HepG2 (cell line): ENCODE measurements around the gene ENO2. TPM values are rescaled to one million over a fixed set of nuclear protein-coding genes. Genes with fewer than 3 reads are reported as not detected.

Experiments
- AHDC1 ChIP-seq: sonication (generic); formaldehyde crosslinking; IDR thresholded peaks from 2 replicates; pipeline ENCODE4 v1.5.1; 2020; ENCODE audit warnings: mild to moderate bottlenecking, missing genetic modification reagents, borderline replicate concordance
- AKNA ChIP-seq: sonication (generic); formaldehyde crosslinking; IDR thresholded peaks from 2 replicates; pipeline ENCODE4 v1.4.0; 2020; ENCODE audit warnings: missing genetic modification reagents, borderline replicate concordance
- BATF2 ChIP-seq: sonication (generic); formaldehyde crosslinking; IDR thresholded peaks from 2 replicates; pipeline ENCODE4 v1.8.0; 2022; ENCODE audit warnings: mild to moderate bottlenecking, missing genetic modification reagents, moderate library complexity
- EED ChIP-seq: sonication (generic); formaldehyde crosslinking; IDR thresholded peaks from 2 replicates; pipeline ENCODE4 v1.5.0; 2020; ENCODE audit warnings: mild to moderate bottlenecking, missing genetic modification reagents
- U2AF1 ChIP-seq: fragments of 200-400 bp; formaldehyde crosslinking; optimal IDR thresholded peaks from 2 replicates; pipeline ENCODE3; 2017; ENCODE audit warnings: mild to moderate bottlenecking, low read depth, low read length
- ZFAT ChIP-seq: sonication (generic); formaldehyde crosslinking; conservative IDR thresholded peaks from 2 replicates; pipeline ENCODE4 v1.8.1; 2023; ENCODE audit warnings: missing genetic modification reagents, inconsistent platforms
- ZNF326 ChIP-seq: sonication (generic); formaldehyde crosslinking; IDR thresholded peaks from 2 replicates; pipeline ENCODE4 v1.4.0; 2020; ENCODE audit warnings: missing genetic modification reagents, borderline replicate concordance
- ZNF670 ChIP-seq: sonication (generic); formaldehyde crosslinking; IDR thresholded peaks from 2 replicates; pipeline ENCODE4 v1.8.0; 2022; ENCODE audit warnings: mild to moderate bottlenecking, missing genetic modification reagents, borderline replicate concordance
- ZNF672 ChIP-seq: sonication (generic); formaldehyde crosslinking; IDR thresholded peaks from 2 replicates; pipeline ENCODE4 v1.8.1; 2022; ENCODE audit warnings: missing genetic modification reagents
- polyA plus RNA-seq, 8 experiments: library from polyadenylated mRNA; depleted of rRNA in 3 of 8; stranded (reverse) in 7 of 8; unstranded in 1 of 8; fragments of >200 nt; fragmentation: Illumina TruSeq in 4 of 8; extraction: Trizol in 4 of 8; gene quantifications; 2 replicates each; pipeline versions ENCODE4 v1.2.1 to v1.2.3, GENCODE V29; 2011 to 2016; ENCODE audit warnings: low read depth in 4 of 8, missing spikeins in 1 of 8, mixed read lengths in 1 of 8; ENCODE audit not compliant: insufficient read depth in 1 of 8
- total RNA-seq, 5 experiments: library from RNA; depleted of rRNA; stranded (reverse); fragments of >200 nt; fragmentation: Illumina TruSeq; extraction: Trizol; gene quantifications; 2 replicates each; pipeline ENCODE4 v1.2.3, GENCODE V29; 2016; ENCODE audit warnings: low read depth in 1 of 5

Gene ENO2
- total and polyA plus RNA-seq, 2 of the 13 experiments (the other 11 are each of a cell fraction or from before 2014, with no cell fraction given) = 19.3 to 136 TPM

GRCh38 chr12:6970096-6970527, 55.7 kb downstream of the ENO2 start (continued):
- TF ChIP-seq ZNF326 (CRISPR knock-in tag) (no peak), AHDC1 (CRISPR knock-in tag) (0 out of 2 replicates have a peak, but pooled peaks have one; percentile 37), ZNF672 (CRISPR knock-in tag) (no peak), AKNA (CRISPR knock-in tag) (no peak), BATF2 (no peak), ZFAT (CRISPR knock-in tag) (no peak), U2AF1 (no peak), ZNF670 (CRISPR knock-in tag) (no peak), EED (0 out of 2 replicates have a peak, but pooled peaks have one; percentile 42)
